Posterior vena cava (tissue), 2 donors: ENCODE measurements around the gene TNFRSF25. TPM values are rescaled to one million over a fixed set of nuclear protein-coding genes. Genes with fewer than 3 reads are reported as not detected.

ENCODE experiments used
- DNase-seq: peaks from one replicate; pipeline ENCODE4 v3.0.0-alpha.2; 2020; ENCODE audit warnings: low spot score
- intact Hi-C, 2 donors: fragments of 100-400 bp; cut with DNase I; formaldehyde crosslinking; loops; one replicate each; pipeline versions ENCODE4 v1.14.1 to v1.14.2; 2022 to 2023
- total RNA-seq, 2 donors: library from RNA; stranded (reverse); fragmentation: NEBNext Ultra II Directional; extraction: Animal tissue kit (Norgen Biotek cat#: 25700); gene quantifications; one replicate each; pipeline ENCODE4 v1.2.1, GENCODE V29; 2021
- donor health status: DM: yes; HTN: yes; CAD: no.
- donor health status: DM: yes; HTN: yes; CAD: no.

The TNFRSF25 gene
- total RNA-seq, 2 donors from 2014 or later, result 7.0 to 9.2 TPM

DNA sequence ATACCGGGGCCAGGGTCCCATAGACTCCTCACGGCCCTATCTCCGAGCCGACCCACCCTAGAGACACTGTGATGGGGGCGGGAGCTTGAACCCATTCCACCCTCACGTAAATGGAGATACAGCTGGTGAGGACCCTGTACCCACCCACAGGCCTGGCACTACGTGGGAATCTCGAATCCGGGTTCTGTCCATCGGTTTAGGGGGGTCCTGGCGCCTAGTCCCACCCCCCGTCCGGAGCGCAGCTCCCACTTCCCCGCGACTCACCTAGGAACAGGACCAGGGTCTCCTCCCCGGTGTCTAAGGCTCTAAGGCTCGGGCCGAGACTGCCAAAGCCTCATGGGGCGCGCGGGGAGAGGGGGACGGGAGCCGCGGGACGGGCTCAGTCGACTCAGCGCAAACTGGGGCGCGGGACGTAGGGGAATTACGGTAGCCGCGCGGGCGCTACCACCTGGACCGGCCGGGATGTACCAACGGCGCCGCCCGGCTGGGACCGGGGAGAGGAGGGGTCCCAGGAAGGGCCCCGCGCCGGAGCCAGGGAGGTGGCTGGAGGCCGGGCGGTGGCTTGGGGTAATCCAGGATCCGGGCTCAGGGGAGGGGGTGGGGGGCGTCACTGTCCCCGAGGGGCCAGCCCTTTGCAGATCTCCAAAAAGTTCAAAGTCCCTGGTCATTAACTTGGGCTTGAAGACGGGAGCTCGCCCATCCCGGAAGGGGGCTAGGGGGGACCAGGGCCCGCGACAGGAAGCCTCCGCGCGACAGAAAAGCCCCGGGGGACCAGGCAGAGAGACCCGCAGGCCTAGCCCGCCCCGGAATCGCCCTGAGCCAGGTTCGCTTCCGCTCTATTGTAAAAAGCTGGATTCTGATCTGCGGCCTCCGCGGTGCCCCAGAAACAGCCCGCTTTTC is 24.5 kb upstream of the TNFRSF25 start:
- no peak for DNase-seq
- intact Hi-C loops, result no loop called here

DNA sequence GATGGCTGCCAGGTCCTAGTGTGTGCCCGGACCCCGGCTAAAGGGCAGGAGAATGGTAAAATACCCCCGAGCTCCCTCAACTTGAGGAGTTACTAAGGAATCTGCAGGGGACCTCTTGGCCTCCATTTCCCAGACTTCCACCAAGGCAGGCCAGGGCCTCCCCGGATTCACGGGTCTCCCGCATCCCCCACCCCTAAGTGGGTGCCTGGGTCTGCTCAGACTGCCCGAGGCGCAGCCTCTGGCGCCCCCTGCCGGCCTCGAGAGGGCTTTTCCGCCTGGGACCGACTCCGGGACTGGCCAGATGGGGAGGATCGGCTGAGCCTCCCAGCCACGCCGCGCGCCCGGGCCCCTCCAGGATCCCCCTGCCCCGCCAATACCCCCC is 23.8 kb upstream of the TNFRSF25 start:
- peak; percentile 89 for DNase-seq
- intact Hi-C loops, result loop anchor here (10.0 kb wide), 1 partner anchor 155 kb away; no protein-coding TSS in a partner anchor

DNA sequence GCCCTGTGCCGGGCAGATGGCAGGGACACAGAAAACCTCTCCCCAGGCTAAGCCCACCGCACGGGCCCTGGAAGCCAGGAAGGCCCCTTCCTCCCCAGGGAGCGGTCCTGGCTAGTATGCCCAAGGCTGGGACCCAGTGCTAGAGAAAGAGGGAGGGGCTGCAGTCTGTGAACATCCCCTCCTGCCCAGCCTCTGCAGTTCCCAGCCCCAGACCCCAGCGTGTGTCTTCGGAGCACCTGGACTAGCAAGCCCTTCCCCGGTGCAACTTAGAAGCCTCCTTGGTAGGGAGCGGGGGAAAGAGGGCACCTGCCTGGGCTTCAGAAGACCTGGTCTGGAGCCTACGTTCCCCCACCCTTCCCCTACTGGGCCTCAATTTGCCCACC is 23.4 kb upstream of the TNFRSF25 start:
- intact Hi-C loops, result loop anchor here (10.0 kb wide), 1 partner anchor 155 kb away; no protein-coding TSS in a partner anchor
- DNase-seq, result no peak

DNA sequence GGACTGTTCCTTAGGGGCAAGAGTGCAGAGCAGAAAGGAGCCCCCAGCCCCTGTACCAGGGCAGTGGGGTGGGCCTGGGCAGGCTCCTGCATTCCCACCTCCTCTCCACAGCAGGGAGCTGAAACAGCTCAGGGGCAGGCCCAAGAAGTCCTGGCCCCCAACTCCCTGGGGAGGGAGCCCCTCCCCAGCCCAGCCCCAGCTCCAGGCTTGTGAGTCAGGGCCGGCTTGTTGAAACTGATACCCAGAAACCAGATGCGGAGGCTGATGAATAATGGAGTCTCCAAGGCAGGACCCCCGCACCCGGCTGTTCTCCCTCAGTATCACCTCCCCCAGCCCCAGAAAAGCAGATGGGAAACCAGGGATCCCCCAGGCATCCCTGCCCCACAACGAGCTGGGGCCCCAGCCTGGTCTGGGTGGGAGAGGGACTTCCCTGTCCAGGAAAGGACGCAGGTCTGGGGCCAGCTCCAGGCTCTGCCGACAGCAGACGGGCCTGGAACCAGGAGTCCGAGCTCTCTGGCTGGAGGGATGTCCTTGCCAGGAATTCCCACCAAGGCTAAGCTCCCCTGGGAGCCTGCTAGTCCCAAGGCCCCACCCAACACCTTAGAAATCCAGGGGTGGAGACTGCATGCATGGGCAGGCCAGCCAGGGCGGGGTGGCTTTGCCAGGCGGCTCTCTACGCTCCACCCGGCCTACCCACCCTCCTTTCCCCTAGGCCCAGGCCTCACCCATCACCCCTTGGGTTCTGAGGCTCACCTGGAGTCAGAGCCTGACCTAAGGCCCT is 22.8 kb upstream of the TNFRSF25 start:
- intact Hi-C loops, result loop anchor here (10.0 kb wide), 1 partner anchor 156 kb away; no protein-coding TSS in a partner anchor

DNA sequence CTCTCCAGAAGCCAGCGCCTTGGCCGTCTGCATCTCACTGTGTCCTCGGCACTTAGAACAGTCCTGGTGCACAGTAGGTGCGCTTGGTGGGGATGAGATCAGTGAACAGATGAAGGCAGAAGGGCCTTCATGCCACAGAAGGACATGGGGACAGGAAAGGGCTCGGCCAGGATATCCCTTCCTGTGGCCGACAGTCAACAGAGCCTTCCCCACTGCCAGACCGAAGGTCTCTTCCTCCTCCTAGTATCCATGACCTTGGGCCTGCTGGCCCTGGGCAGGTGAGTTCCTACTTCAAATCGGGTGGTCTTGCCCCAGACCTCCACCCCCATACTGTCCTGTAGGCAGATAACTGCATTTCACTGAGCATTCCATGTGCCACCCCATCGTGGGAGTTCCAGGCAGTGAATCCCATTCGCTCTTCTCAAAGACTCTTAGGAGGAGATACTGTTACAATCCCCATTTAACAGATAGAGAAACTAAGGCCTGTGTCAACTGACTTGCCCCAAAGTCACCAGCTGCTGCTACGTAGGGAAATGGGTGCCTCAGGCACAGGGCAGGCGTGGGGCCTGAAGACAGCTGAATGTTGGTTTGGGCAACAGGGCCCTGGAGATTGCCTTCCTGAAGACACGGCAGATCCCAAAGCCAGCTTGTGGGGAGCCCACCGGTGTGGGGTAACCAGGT is 22.0 kb upstream of the TNFRSF25 start:
- DNase-seq, result no peak
- intact Hi-C loops, result loop anchor here (10.0 kb wide), 1 partner anchor 157 kb away; no protein-coding TSS in a partner anchor

More for the DNA sequence above, 22.8 kb upstream of the TNFRSF25 start:
- DNase-seq, result no peak

DNA sequence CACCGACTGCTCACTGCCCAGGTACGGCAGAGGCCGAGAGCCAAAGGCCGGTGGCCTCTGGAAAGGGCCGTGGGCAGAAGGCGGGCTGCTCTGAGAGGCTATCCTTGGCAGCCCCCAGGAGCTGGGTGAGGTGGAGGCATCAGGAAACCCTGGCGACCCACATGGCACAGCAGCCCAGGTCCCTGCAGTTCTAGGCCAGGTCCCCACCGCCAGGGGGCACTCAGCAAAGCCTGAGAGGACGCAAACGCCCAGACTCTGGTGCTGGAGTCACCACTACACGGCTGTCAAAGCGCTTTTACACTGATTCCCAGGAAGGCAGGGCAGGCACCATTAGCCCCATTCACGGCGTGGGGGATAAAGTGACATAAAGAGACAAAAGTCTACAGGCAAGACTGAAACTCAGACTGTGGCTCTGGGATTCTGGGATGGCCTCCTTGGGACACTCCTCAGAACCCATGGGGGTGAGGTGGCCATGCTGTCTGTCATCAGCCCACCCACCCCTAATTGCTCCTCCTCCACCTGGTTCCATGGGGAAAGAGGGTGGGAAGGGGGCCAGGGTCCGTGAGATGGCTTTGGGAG is 20.5 kb upstream of the TNFRSF25 start:
- peak; percentile 95 for DNase-seq
- intact Hi-C loops, result loop anchor here (10.0 kb wide), 1 partner anchor 158 kb away; no protein-coding TSS in a partner anchor

DNA sequence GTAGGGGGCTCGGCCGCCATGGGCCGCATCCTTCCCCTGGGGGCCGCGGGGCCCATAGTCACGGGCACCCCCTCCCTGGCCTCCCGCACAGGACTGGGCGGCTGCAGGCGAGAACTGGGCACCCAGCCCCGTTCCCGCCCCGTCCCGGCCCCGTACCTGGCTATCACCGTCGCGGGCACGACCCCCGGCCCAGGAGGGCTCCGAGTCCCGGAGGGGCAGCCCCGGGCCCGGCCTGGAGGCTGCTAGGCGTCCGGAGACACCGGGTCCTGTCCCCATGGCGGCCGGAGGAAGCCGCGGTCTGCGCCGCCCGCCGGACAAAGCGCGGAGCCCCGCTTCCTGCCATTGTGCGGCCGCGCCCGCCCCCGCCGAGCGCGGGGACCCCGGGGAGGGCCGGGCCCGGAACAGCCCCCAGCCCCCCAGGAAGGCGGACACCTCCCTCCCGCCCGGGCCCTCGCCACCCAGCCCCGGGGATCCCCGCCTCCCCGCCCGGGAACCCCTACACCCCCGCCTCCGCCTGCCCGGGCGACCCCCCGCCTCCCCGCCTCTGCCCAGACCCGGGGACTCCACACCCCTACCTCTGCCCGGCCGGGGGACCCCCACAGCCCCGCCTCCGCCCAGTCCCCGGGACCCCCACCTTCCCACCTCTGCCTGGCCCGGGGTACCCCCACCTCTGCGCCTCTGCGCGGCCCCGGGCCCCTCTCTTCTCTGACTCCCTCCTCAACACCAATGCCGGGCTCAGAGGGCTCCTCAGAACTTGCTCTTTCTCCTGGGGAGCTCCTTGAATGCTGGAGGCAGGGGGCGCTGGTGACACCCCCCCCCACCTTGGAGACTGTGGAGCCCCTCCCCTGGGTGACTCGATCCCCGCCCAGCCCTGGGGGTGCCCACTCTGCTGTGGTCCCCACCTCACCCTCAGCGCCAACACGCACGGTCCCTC is 19.5 kb upstream of the TNFRSF25 start:
- intact Hi-C loops, result loop anchor here (10.0 kb wide), 1 partner anchor 159 kb away; no protein-coding TSS in a partner anchor

DNA sequence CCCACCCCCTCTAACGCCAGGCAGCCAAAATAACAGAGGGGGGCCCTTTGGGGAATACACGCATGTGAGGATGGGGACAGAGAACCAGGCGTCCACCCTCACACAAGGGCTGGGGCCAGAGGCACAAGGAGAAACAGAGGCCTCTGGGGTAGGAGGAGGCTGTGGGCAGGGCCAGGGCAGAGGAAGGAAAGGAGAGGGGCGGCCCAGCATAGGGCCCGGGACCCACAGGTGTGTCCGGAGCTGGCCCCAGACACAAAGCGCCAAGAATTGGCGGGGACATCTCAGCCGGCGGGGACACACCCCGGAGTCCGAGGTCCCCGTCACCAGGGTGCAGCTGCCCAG is 18.8 kb upstream of the TNFRSF25 start:
- no peak for DNase-seq
- intact Hi-C loops, result loop anchor here (10.0 kb wide), 1 partner anchor 160 kb away; no protein-coding TSS in a partner anchor

More for the DNA sequence above, 19.5 kb upstream of the TNFRSF25 start:
- DNase-seq, result no peak

DNA sequence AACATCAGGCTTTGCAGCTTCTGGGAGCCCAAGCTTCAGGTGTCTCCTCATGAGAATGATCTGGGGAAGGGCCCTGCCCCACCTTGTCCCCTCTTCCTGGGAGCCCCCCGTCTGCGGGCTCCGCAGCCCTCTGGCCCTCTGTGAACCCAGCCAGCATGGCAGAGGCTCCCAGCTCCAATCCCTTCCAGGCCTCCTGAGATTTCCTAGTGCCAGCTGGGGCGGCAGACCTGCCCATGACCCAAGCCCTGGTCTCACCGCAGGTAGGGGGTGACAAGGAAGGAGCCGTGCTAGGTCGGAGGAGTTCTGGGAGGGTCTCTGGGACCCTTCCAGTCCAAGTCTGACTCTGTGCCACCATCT is 17.8 kb upstream of the TNFRSF25 start:
- DNase-seq, result no peak
- intact Hi-C loops, result loop anchor here (10.0 kb wide), 1 partner anchor 161 kb away; no protein-coding TSS in a partner anchor

DNA sequence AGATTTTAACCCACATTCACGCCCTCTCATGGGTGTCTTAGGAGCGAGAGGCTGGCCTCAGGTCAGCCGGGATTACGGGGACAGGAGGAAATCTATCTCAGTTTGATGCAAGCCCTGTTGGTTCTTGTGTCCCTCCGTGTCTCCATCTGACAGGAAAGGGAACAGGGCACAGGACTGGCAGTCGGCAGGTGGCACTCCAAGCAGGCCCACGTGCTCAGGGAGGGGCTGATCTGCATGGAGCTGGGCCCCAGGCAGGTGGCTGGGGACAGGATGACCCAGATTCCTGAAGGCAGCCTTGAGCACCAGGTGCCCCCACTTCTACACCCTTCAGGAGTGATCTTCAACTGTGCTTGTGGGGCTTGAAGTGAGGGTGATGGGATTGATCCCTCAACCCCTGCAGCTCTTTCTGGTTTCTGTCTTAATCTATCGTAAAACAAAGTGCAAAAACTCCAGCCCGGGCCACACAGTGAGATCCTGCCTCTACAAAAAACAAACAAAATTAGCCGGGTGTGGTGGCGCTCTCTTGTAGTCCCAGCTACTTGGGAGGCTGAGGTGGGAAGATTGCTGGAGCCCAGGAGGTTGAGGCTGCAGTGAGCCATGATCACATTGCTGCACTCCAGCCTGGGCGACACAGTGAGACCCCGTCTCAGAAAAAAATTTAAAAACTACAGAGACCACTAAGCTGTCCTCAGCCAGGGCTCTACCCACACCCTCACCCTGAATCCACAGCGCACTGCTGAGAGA is 17.2 kb upstream of the TNFRSF25 start:
- intact Hi-C loops, result loop anchor here (10.0 kb wide), 1 partner anchor 162 kb away; no protein-coding TSS in a partner anchor
- DNase-seq, result no peak

DNA sequence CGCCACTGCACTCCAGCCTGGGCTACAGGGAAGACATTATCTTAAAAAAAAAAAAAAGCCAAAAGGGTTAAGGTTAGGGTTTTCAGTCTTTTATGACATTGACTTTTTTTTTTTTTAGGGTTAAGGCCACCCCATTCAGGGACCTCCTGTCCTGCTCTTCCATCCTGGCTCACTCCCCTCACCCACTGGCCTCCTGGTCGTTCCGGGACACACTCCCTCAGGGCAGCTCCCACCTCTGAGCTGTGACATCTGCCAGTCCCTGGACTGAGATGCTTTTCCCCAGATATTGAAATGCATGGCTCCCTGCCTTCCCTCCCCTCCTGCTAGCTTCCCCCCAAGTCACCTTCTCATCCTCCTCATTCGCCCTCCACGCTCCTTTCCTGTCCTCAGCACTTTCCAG is 15.8 kb upstream of the TNFRSF25 start:
- intact Hi-C loops, result loop anchor here (10.0 kb wide), 1 partner anchor 163 kb away; no protein-coding TSS in a partner anchor
- DNase-seq, result no peak

DNA sequence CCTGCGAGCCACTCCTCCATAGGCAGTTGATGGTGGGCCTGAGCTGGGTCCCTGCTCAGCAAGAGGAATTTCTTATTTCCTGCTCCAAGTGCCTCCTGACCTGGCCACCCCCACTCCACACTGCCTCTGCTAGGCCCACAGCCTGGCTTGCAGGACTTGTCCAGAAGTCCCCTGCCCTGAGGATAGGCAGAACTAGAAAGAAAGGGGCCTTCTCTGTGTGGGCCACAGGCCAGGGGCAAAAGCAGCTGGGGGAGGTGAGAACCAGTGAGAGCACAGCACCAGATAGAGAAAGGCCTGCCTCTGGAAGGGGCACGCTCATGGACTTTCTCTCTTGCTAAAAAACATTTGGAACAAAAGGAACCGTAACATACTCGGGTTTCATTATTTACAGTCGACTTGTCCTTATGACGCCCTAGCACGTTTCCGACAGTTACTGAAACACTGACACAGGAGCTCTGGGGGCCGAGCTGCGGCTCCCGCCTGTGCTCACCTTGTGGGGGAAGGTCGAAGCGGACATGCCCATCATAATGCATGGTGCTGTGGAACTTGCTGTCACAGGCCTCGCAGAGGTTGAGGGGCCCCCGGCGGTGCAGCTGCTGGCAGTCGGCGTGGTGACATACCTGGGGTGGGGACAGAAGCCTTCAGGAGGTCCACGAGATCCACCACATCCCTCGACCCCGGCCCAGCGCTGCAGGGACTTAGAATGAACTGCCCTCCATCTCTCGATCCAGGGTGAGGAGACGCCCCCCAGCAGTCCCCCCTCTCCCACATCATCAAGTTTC is 11.3 kb upstream of the TNFRSF25 start:
- no peak for DNase-seq
- intact Hi-C loops, result no loop called here

DNA sequence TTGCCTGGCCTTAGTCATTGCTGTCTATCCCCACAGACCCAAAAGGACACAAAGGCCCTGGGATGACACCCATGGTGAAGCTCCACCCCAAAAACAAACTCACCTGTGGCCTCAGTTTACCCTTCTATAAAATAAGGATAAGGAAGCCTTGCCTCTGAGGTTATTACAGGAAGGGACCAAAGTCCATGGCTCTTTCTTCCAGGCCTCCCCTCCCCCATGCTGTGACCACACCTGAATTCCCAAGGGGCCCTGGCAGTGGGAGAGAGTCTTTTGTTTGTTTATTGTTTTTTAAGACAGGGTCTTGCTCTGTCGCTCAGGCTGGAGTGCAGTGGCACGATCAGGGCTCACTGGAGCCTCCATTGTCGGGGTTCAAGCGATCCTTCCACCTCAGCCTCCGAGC is 10.5 kb upstream of the TNFRSF25 start:
- intact Hi-C loops, result no loop called here

DNA sequence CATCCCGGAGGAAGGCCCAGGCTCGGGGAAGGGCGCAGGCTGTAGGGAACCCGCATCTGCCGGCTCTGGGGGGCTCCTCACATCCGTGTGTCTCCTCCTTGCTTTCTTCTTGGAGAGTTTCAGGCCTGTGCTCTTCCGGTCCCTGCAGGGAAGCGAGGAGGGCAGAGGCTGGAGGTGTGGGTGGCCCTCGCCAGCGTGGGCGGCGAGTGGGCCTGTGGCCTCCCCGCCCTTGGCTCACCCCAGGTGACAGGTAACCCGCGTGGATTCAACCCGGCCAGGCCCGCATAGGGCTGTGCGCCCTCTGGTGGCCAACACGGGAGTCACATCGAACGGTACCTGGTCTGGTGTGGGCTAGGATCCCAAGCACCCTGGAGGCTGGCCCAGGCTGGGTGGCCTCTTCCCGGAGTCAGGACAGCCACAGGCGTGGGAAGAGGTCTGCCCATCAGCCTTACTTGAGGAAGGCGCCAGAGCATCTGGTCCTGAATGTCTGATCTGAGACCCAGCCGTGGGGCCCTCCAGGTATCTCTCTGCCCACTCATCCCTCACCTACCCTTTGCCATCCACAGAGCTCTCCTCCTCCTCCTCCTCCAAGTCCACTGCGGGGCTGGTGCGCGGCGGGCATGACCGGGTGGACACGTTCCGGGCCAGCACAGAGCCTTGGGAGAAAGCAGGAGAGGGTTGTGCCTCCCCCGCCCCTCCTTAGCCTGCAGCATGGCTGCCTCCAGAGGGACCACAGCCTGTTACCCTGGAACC is 9.6 kb upstream of the TNFRSF25 start:
- intact Hi-C loops, result no loop called here
- DNase-seq, result no peak

More for the DNA sequence above, 10.5 kb upstream of the TNFRSF25 start:
- DNase-seq, result no peak

DNA sequence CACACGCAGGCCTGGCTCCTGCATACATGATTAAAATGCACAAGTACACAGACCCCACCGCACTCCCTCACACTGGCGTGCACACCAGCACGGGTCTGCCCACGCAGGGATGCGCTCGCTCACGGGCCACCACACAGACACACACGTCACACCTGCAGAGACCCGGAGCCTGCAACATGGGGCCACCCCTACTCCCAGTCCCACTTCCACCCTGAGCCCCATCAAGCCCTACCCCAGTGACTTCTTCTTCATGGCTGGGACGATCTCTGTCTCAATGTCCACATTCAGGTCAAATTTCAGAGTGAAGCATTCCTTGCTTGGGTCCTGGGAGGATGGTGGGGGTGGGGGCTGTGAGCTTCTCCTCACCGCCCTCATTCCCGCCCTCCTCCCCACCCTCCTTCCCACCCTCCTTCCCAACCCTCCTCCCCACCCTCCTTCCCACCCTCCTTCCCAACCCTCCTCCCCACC is 8.9 kb upstream of the TNFRSF25 start:
- intact Hi-C loops, result no loop called here
- no peak for DNase-seq
